IPS-18a (cell line): ENCODE results near the gene SCN4A.

ENCODE experiments used
- H3K27ac ChIP-seq: one replicate; pipeline ENCODE4 v1.5.1; 2013; ENCODE audit warnings: low read length
- H3K27me3 ChIP-seq: one replicate; pipeline ENCODE4 v1.6.1; 2013; ENCODE audit warnings: mild to moderate bottlenecking, low read length; ENCODE audit not compliant: control insufficient read depth, insufficient read depth
- H3K36me3 ChIP-seq: one replicate; pipeline ENCODE4 v1.6.1; 2013; ENCODE audit warnings: low read depth, low read length; ENCODE audit not compliant: control insufficient read depth
- H3K4me1 ChIP-seq: one replicate; pipeline ENCODE4 v1.6.1; 2013; ENCODE audit warnings: low read depth, low read length; ENCODE audit not compliant: control insufficient read depth
- H3K4me3 ChIP-seq: one replicate; pipeline ENCODE4 v1.5.1; 2013; ENCODE audit warnings: low read length
- H3K9ac ChIP-seq: one replicate; pipeline ENCODE4 v1.6.1; 2013; ENCODE audit warnings: mild to moderate bottlenecking, low read length, moderate library complexity
- H3K9me3 ChIP-seq: one replicate; pipeline ENCODE4 v1.6.1; 2013; ENCODE audit warnings: low read depth, low read length; ENCODE audit not compliant: control insufficient read depth

Gene SCN4A

DNA sequence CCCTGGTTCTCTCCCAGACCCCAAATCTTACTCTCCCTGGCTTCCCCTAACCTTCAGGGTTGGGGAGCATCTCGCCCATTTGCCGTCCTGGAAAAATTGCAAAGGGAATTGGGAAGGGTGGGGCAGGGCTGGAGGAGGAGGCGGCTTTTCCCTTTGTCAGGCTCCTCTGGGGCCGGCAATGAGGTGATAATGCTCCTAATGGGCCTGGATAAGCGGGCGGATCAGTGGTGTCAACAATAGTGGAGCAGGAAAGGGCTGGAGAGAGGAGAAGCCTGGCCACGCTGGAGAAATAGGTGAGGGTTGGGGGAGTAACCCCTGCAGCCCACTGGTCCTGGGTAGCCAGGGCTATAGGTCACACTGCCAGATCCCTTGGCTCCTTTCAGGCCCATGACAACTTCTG lies 12.3 kb downstream of the SCN4A start:
- Histone ChIP-seq H3K4me1 (peaks cover 18% of the 10 kb centered on the region), H3K27me3 (no peaks in the 10 kb centered on the region), H3K9me3 (no peaks in the 10 kb centered on the region), H3K9ac (peak overlapping the region; percentile 74), H3K4me3 (peak overlapping the region; percentile 81), H3K36me3 (no peaks in the 10 kb centered on the region), H3K27ac (no peak overlapping the region)

DNA sequence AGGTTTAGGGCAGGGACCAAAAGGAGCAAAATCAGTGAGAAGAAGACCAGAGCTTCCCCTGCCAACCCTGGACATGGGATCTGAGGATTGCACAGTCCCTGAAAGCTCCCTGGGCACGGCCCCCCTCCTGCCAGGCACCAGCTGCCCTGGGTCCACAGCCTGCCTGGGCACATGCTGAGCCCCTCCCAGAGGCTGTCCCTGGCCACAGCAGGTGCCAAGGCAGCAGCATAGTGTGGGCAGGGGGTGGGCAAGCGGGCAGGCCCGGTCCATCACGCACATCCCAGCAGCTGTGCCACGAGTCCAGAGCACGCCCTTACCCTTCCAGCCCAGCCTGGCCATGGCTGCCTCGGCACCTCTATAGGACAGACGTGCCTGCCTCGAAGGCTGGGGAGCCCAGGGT lies 12.7 kb downstream of the SCN4A start:
- Histone ChIP-seq H3K27me3 (no peaks in the 10 kb centered on the region), H3K9ac (no peak overlapping the region)

DNA sequence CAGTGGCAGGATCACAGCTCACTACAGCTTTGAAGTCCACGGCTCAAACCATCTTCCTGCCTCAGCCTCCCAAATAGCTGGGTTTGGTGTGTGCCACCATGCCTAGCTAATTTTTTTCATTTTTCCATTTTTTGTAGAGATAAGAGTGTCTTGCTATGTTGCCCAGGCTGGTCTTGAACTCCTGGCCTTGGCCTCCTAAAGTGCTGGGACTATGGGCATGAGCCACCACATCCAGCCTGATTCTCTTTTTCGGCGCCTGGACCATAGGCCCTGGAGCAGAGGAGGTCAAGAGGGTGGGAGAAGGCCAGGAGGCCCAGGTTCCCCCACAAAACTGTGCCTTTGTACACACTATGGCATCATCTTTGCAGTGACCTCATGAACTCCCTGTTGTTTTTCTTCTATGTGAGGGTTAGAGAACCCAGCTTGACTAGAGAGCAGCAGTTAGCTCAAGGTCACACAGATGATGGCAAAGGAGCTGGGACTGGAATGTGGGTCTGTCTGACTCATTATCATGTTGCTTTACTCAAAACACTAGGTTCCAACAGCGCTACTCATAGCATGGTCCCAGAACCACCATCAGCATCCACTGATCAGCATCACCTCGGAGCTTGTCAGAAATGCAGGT lies 16.3 kb downstream of the SCN4A start:
- Histone ChIP-seq H3K27me3 (no peaks in the 10 kb centered on the region), H3K4me3 (no peak overlapping the region), H3K4me1 (peaks cover 9% of the 10 kb centered on the region), H3K9me3 (no peaks in the 10 kb centered on the region), H3K27ac (no peak overlapping the region), H3K9ac (no peak overlapping the region), H3K36me3 (no peaks in the 10 kb centered on the region)

More for the DNA sequence above, 12.7 kb downstream of the SCN4A start:
- no peaks in the 10 kb centered on the region for H3K36me3 ChIP-seq
- H3K27ac ChIP-seq = no peak overlapping the region
- H3K4me3 ChIP-seq = peak overlapping the region; percentile 81
- H3K9me3 ChIP-seq = no peaks in the 10 kb centered on the region
- peaks cover 18% of the 10 kb centered on the region for H3K4me1 ChIP-seq

DNA sequence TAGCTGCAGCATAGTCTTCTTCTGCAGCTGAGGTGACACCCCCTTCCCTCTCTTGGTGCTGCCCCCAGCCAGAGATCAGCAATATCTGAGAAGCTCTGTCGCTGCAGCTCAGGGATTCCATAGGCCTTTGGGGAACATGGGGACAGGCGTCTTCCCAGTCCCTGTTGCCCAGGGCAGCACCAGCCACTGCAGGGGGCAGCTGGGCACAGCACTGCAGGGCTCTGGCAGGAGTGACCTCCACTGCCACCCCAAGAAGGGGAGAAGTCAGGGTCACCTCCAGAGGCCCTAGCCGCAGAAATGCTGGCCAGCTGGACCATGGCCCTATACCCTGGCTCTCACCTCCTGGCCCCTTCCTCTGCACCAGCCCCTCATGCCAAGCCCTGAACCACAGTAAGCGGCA lies 16.9 kb downstream of the SCN4A start:
- Histone ChIP-seq H3K9ac (no peak overlapping the region), H3K27ac (no peak overlapping the region), H3K27me3 (no peaks in the 10 kb centered on the region), H3K36me3 (no peaks in the 10 kb centered on the region), H3K4me1 (peaks cover 3% of the 10 kb centered on the region), H3K9me3 (no peaks in the 10 kb centered on the region), H3K4me3 (no peak overlapping the region)

DNA sequence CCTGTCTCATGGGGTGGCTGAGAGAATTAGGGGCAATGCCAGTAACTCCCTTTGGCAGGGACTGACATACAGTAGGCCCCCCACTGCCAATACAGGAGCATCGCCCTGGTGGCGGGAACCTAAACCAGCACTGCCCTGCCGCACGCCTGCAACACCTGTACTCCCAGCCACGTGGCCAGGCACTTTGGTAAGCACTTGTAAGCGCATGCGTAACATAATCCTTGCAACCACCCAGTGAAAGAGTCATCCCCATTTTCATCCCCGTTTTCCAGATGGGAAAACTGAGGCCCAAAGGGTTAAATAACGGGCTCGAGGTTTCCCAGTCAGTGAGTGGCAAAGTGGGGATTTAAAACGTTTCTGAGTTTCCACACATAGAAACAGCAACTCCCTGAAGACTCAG lies 17.5 kb downstream of the SCN4A start:
- Histone ChIP-seq H3K4me3 (no peak overlapping the region), H3K9ac (no peak overlapping the region), H3K9me3 (no peaks in the 10 kb centered on the region), H3K36me3 (no peaks in the 10 kb centered on the region), H3K27ac (no peak overlapping the region), H3K4me1 (no peaks in the 10 kb centered on the region), H3K27me3 (no peaks in the 10 kb centered on the region)

DNA sequence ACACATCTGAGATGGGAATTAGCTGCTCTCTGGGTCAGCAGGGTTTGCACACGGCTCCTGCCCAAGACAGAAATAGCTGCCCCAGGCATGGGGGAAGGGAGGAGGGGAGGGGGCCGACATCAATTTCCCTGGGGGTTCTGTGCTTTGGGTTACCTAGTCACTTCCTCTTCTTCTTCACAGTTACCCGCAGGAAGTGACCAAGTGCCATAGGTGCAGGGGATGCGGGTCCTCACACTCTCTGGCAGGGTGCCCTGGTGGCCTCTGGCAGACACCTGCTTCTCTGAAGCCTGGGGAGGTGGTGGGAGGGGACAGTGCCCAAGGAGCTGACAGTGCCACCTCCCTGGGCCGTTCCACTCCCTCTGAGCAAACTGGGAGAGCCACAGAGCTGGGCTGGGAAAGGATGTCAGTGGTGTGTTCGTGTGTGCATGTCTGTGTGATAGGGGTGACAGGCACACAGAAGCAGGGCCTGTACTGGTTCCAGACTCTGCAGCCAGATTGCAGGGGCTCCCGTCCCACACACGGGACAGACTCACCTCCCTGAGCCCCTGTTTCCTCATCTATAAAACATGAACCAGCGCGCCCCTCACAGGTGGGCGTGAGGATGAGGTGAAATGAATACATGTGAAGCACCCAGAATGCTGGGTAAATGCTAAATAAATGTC lies 18.2 kb downstream of the SCN4A start:
- H3K27ac ChIP-seq = no peak overlapping the region
- no peak overlapping the region for H3K4me3 ChIP-seq
- no peaks in the 10 kb centered on the region for H3K27me3 ChIP-seq
- H3K9ac ChIP-seq = no peak overlapping the region
- H3K4me1 ChIP-seq = no peaks in the 10 kb centered on the region
- H3K36me3 ChIP-seq = no peaks in the 10 kb centered on the region
- no peaks in the 10 kb centered on the region for H3K9me3 ChIP-seq

DNA sequence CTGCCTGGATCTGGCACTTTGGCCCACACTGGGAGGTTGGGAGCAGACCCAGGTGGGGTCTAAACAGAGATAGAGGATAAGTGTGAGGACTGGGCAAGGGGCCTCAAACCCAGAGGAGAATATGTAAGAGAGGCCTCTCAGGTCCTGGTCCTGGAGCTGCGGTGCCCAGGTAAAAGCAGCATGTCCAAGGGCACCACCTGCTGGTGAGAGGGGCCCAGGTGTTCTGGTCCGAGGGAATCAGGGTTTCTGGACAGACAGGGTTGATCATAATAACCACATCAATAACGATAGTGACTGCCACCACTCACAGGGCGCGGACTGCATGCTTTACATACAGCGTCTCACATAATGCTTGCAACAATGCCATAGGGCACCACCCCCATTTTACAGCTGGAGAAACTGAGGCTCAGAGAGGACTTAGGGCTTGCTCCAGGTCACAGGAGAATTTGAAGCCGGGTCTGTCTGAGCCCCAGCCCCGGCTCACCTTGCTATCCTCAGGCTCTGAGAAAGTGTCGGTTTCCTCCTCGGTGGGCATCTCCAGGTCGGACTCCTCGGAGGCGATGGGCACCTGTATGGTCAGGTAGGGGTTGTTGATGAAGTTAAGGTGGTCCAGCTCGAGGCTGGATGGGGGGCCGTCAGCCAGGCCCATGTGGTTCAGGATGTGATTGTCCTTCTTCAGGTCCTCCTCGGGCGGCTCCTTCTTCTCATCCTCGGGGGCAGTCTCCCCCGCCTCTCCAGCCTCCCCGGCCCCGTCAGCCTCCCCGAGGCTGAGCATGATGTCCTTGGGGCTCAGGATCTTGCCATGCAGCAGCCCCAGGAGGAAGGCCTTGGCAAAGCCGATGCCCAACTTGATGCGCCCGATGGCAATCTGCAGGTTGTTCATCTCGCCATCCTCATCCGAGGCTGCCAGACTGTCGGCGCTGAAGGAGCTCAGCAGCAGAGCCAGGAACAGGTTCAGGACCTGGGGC lies 21.5 kb downstream of the SCN4A start:
- Histone ChIP-seq H3K36me3 (no peaks in the 10 kb centered on the region), H3K4me1 (no peaks in the 10 kb centered on the region), H3K27me3 (no peaks in the 10 kb centered on the region), H3K4me3 (no peak overlapping the region), H3K9ac (no peak overlapping the region), H3K9me3 (no peaks in the 10 kb centered on the region), H3K27ac (no peak overlapping the region)

DNA sequence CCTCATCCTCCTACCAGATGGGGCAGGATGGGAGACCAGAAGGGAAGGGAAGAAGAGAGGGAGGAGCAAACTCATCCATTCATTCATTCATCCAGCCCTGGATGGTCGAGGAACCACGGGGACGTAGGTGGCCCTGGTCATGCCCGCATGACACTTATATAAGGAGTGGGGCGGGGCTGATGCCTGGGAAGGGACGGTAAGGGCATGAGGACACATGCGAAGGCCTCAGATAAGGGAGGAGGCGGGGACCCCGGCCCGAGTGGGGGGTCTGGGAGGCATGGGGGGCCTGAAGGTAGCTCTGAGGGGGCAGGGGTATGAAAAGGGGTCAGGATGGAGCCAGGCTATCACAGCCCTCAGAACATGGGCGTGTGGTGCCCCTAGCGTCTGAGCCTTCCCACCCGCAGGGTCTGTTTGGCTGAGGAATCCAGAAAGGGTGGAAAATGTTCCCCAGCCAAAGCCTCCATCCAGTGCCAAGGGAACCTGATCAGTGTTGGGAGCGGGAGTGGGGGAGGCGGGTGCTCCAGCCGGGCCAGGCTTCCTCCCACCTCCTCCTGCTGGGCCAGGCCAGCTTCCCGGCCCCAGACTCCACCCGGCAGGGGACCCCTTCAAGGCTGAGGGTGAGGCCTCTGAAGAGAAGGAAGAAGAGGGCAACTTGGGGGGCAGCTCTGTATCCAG lies 23.0 kb downstream of the SCN4A start:
- Histone ChIP-seq H3K36me3 (no peaks in the 10 kb centered on the region), H3K4me1 (no peaks in the 10 kb centered on the region), H3K27me3 (no peaks in the 10 kb centered on the region), H3K9ac (no peak overlapping the region), H3K9me3 (no peaks in the 10 kb centered on the region), H3K4me3 (no peak overlapping the region), H3K27ac (no peak overlapping the region)

DNA sequence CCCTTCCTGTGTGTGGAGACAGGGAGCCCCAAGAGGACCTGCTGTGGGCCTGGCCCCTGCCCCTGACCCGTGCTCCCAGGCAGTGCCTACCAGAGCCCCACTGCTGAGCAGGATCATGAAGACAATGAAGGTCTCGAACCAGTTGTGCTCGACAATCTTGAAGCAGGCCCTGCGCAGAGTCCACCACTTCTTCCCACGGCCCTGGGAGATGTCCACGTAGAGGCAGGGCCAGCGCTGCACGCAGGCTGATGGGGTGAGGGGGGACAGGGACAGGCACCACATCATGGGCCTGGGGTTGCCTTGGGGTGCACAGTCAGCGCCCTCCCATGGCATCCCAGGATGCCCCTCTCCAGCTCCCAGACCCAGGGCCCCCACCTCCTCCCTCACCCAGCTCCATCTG lies 24.2 kb downstream of the SCN4A start:
- no peaks in the 10 kb centered on the region for H3K4me1 ChIP-seq
- no peak overlapping the region for H3K9ac ChIP-seq
- no peak overlapping the region for H3K4me3 ChIP-seq
- H3K27ac ChIP-seq = no peak overlapping the region
- H3K36me3 ChIP-seq = no peaks in the 10 kb centered on the region
- H3K27me3 ChIP-seq = no peaks in the 10 kb centered on the region
- H3K9me3 ChIP-seq = no peaks in the 10 kb centered on the region

DNA sequence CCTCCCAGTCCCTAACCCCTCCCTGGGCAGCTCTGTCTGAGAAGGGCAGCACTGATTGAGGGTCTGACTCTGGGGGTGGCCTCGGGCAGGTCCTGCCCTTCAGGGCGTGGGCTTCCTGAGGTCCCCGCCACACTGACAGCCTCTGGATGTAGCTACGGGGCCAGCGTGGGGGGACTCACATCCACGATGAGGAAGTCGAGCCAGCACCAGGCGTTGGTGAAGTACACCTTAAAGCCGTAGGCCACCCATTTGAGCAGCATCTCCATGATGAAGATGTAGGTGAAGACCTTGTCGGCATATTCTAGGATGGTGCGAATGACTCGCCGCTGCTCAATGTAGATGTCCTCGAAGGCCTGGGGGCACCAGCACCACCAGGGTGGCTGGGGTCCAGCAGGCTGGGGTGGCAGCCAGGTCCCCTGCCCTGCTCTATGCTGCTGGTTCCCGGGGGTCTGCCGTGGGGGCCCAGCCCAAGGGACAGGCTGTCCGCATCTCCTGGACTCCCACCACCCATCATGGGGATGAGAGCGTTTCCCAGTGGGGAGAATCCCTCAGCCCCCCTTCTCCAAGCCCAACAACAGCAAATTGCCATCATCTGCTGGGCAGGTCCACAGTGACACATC lies 24.9 kb downstream of the SCN4A start:
- no peaks in the 10 kb centered on the region for H3K27me3 ChIP-seq
- H3K9me3 ChIP-seq = no peaks in the 10 kb centered on the region
- H3K9ac ChIP-seq = no peak overlapping the region
- H3K36me3 ChIP-seq = no peaks in the 10 kb centered on the region
- H3K4me1 ChIP-seq = no peaks in the 10 kb centered on the region
- no peak overlapping the region for H3K27ac ChIP-seq
- no peak overlapping the region for H3K4me3 ChIP-seq
